Common myeloid progenitor, CD34-positive (primary cell): ENCODE results near the gene LGR6.
"Not testable (repeated sequence)": the region's sequence is repeated elsewhere in the genome, so short reads cannot be mapped to it uniquely, and the experiment has no call there.

ENCODE experiments used
- CTCF ChIA-PET: fragments of 350-600 bp; sonication (Branson Sonifier 250); formaldehyde crosslinking; loops from one replicate; lab custom pipeline; 2021; ENCODE audit warnings: antibody characterized with exemption; lab: Charles Lee
- POLR2A ChIA-PET: fragments of 350-600 bp; sonication (Branson Sonifier 250); formaldehyde crosslinking; loops from one replicate; lab custom pipeline; 2021; ENCODE audit warnings: antibody characterized with exemption; lab: Charles Lee
- DNase-seq, 3 donors: peaks; one replicate each; pipeline versions ENCODE4 v3.0.0 to v3.0.0-alpha.2; 2013
- H3K27ac ChIP-seq, 2 experiments: 1 replicate in 1 of 2; 2 replicates in 1 of 2; pipeline ENCODE4 v1.7.0; 2013; ENCODE audit warnings: inconsistent platforms in 2 of 2, low read length in 2 of 2, mild to moderate bottlenecking in 2 of 2, low read depth in 1 of 2, moderate library complexity in 1 of 2; ENCODE audit not compliant: severe bottlenecking in 2 of 2, insufficient read depth in 1 of 2, poor library complexity in 1 of 2
- H3K27me3 ChIP-seq, 5 experiments: replicated peaks in 2 of 5; 1 replicate in 3 of 5; 2 replicates in 2 of 5; pipeline versions ENCODE4 v1.6.1 to v1.7.0; 2013; ENCODE audit warnings: low read length in 4 of 5, mild to moderate bottlenecking in 2 of 5, moderate library complexity in 2 of 5, inconsistent platforms in 1 of 5; ENCODE audit not compliant: insufficient read depth in 5 of 5, control insufficient read depth in 4 of 5
- H3K36me3 ChIP-seq, 4 experiments: 1 replicate in 2 of 4; 2 replicates in 2 of 4; pipeline versions ENCODE4 v1.6.1 to v1.7.0; 2013; ENCODE audit warnings: low read length in 3 of 4, control low read depth in 1 of 4, mild to moderate bottlenecking in 1 of 4; ENCODE audit not compliant: control insufficient read depth in 4 of 4, insufficient read depth in 4 of 4
- H3K4me1 ChIP-seq, 4 experiments: 1 replicate in 3 of 4; 2 replicates in 1 of 4; pipeline versions ENCODE4 v1.6.1 to v1.7.1; 2013; ENCODE audit warnings: low read length in 3 of 4, mild to moderate bottlenecking in 3 of 4, control low read depth in 1 of 4, inconsistent platforms in 1 of 4, moderate library complexity in 1 of 4; ENCODE audit not compliant: control insufficient read depth in 4 of 4, insufficient read depth in 4 of 4; ENCODE audit errors: control extremely low read depth in 1 of 4
- H3K4me3 ChIP-seq, 7 experiments: 1 replicate in 4 of 7; 2 replicates in 3 of 7; pipeline versions ENCODE4 v1.5.1 to v1.7.0; 2013; ENCODE audit warnings: mild to moderate bottlenecking in 7 of 7, low read length in 6 of 7, moderate library complexity in 6 of 7, inconsistent platforms in 2 of 7, low read depth in 2 of 7, control low read depth in 1 of 7; ENCODE audit not compliant: insufficient read depth in 4 of 7, control insufficient read depth in 1 of 7; ENCODE audit errors: extremely low read depth in 1 of 7
- H3K9me3 ChIP-seq, 5 experiments: 1 replicate in 4 of 5; 2 replicates in 1 of 5; pipeline versions ENCODE4 v1.6.1 to v1.7.1; 2013; ENCODE audit warnings: low read length in 4 of 5, mild to moderate bottlenecking in 2 of 5, inconsistent platforms in 1 of 5, low read depth in 1 of 5, moderate library complexity in 1 of 5; ENCODE audit not compliant: control insufficient read depth in 4 of 5, insufficient read depth in 2 of 5; ENCODE audit errors: control extremely low read depth in 1 of 5
- whole genome bisulfite sequencing: methylation state at CpG from one replicate; pipeline ENCODE4 v1.1.5; 2013; ENCODE audit not compliant: insufficient coverage; 5-methylcytosine and 5-hydroxymethylcytosine counted together

LGR6 gene

GRCh38 chr1:202237052-202237451 lies 43.5 kb downstream of the LGR6 start:
- peak; percentile 50 to 65 (median 65) for DNase-seq
- Histone ChIP-seq H3K27ac (no peak overlapping the region), H3K36me3 (no peaks in the 10 kb centered on the region), H3K27me3 (peaks cover 0 to 9% (median 0%) of the 10 kb centered on the region in 5 experiments), H3K4me3 (no peak overlapping the region), H3K4me1 (peaks cover 0 to 16% (median 13%) of the 10 kb centered on the region in 4 experiments), H3K9me3 (no peaks in the 10 kb centered on the region)
- POLR2A ChIA-PET: no interaction called here
- CTCF ChIA-PET: interaction anchor here (0.8 to 2.8 kb wide), 15 partner anchors 11 to 82 kb away, joined by 3 to 14 read pairs (median 3); no protein-coding TSS in a partner anchor
- 66% methylated on average over 4 of the region's 8 CpGs for WGBS

- Histone ChIP-seq H3K9me3 (no peaks in the 10 kb centered on the region), H3K4me3 (no peak overlapping the region), H3K4me1 (peaks cover 0 to 19% (median 13%) of the 10 kb centered on the region in 4 experiments), H3K36me3 (no peaks in the 10 kb centered on the region), H3K27ac (no peak overlapping the region), H3K27me3 (peaks cover 0 to 8% (median 0%) of the 10 kb centered on the region in 5 experiments)
- WGBS: 96% methylated on average over 16 of the region's 22 CpGs
- POLR2A ChIA-PET: no interaction called here
- no peak for DNase-seq
- CTCF ChIA-PET: interaction anchor here (0.6 to 2.8 kb wide), 5 partner anchors 9 to 58 kb away, joined by 3 to 14 read pairs (median 4); no protein-coding TSS in a partner anchor
Observed at GRCh38 chr1:202238914-202239313, 45.3 kb downstream of the LGR6 start.

GRCh38 chr1:202240226-202240625 lies 46.6 kb downstream of the LGR6 start:
- H3K36me3 ChIP-seq, H3K9me3 ChIP-seq, POLR2A ChIA-PET, H3K4me3 ChIP-seq, H3K27me3 ChIP-seq, DNase-seq, H3K27ac ChIP-seq: not testable (repeated sequence)
- 92% methylated on average over 2 of the region's 3 CpGs for WGBS
- CTCF ChIA-PET: interaction anchor here (0.9 to 3.0 kb wide), 3 partner anchors 27 to 76 kb away, joined by 3 to 7 read pairs (median 6); no protein-coding TSS in a partner anchor
- H3K4me1 ChIP-seq: peaks cover 0 to 19% (median 13%) of the 10 kb centered on the region in 4 experiments

DNA sequence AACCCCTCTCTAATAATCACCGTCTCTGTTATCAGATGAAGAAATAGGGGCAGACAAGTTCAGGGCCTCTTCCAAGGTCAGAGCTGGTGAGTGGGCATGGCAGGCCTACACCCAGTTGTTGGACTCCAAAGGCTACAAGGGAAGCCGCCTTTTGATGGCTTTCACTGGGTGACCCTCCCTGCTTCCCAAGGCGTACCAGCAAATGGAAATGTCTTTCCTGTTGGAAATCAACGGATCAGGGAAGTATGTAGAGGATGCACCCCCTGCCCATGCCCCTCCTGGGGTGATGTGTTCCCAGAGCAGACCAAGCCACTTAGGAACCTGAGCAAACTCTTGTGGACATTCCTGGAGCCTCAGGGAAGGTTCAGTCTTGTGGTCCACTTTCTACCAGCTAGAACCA lies 47.4 kb downstream of the LGR6 start:
- no peaks in the 10 kb centered on the region for H3K9me3 ChIP-seq
- H3K27me3 ChIP-seq: peaks cover 0 to 5% (median 0%) of the 10 kb centered on the region in 5 experiments
- no peak overlapping the region for H3K27ac ChIP-seq
- CTCF ChIA-PET: interaction anchor here (0.7 to 3.0 kb wide), 4 partner anchors 10 to 202 kb away, joined by 3 to 7 read pairs (median 6); no protein-coding TSS in a partner anchor
- peak overlapping the region in 3 of 7 experiments; percentile 14 to 53 (median 30) for H3K4me3 ChIP-seq
- H3K36me3 ChIP-seq: no peaks in the 10 kb centered on the region
- POLR2A ChIA-PET: no interaction called here
- peaks cover 0 to 19% (median 13%) of the 10 kb centered on the region in 4 experiments for H3K4me1 ChIP-seq
- WGBS: 100% methylated on average over 3 of the region's 4 CpGs
- no peak for DNase-seq

- ChIA-PET POLR2A (no interaction called here), CTCF (interaction anchor here (0.7 to 3.0 kb wide), 7 partner anchors 10 to 201 kb away, joined by 3 to 7 read pairs (median 4); no protein-coding TSS in a partner anchor)
- Histone ChIP-seq H3K4me3 (peak overlapping the region in 4 of 7 experiments; percentile 0 to 53 (median 22)), H3K36me3 (no peaks in the 10 kb centered on the region), H3K27ac (no peak overlapping the region), H3K27me3 (peaks cover 0 to 5% (median 0%) of the 10 kb centered on the region in 5 experiments), H3K4me1 (peaks cover 0 to 19% (median 13%) of the 10 kb centered on the region in 4 experiments), H3K9me3 (no peaks in the 10 kb centered on the region)
- WGBS: 0% methylated on average over 4 of the region's 6 CpGs
- peak in 2 of 3 donors; percentile 51 to 62 for DNase-seq
Observed at GRCh38 chr1:202241376-202242079, 47.9 kb downstream of the LGR6 start.

DNA sequence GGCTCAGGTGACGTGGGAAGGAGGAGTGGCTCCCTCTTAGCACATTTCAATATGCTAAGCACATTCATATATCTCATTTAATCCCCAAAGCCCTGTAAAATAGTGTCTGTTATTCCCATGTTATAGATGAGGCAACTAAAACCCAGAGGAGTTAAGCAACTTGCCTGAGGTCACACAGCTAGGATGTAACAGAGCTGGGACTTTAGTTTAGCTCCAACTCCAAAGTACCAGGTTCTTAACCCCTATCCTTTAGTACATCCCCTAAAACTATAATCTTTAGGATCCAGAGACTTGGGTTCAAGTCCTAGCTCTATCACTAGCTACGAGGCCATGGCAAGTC lies 48.5 kb downstream of the LGR6 start:
- Histone ChIP-seq H3K9me3 (no peaks in the 10 kb centered on the region), H3K4me3 (peak overlapping the region in 1 of 7 experiments; percentile 53), H3K27ac (no peak overlapping the region), H3K4me1 (peaks cover 0 to 19% (median 13%) of the 10 kb centered on the region in 4 experiments), H3K36me3 (no peaks in the 10 kb centered on the region), H3K27me3 (peaks cover 0 to 5% (median 0%) of the 10 kb centered on the region in 5 experiments)
- no peak for DNase-seq
- ChIA-PET CTCF (interaction anchor here (1.1 to 3.0 kb wide), 7 partner anchors 9 to 62 kb away, joined by 3 to 7 read pairs (median 4); no protein-coding TSS in a partner anchor), POLR2A (no interaction called here)
- 63% methylated on average over 1 of the region's 2 CpGs for WGBS

DNA sequence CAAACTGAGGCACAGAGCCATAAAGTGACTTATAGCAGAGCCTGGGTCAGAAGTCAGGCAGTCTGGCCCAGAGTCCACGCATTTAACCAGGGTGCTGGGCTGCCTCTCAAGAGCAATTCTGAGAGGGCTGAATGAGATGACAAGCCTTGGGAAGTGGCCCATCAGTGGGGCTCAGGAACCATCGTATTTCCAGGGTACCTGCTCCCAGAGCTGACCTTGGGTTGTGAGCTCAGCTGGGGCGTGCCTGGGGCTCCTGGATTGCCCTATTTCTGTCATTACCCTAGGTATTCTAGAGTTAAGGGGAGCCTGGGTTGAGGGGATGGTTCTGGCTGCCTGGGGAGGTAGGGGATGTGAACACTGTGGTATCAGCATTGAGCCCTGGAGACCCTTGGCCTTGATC lies 49.4 kb downstream of the LGR6 start:
- Histone ChIP-seq H3K27me3 (peaks cover 0 to 2% (median 0%) of the 10 kb centered on the region in 5 experiments), H3K4me3 (no peak overlapping the region), H3K4me1 (peaks cover 0 to 19% (median 13%) of the 10 kb centered on the region in 4 experiments), H3K36me3 (no peaks in the 10 kb centered on the region), H3K27ac (no peak overlapping the region), H3K9me3 (no peaks in the 10 kb centered on the region)
- no peak for DNase-seq
- CTCF ChIA-PET: interaction anchor here (0.7 to 1.3 kb wide), 4 partner anchors 34 to 66 kb away, joined by 3 to 4 read pairs (median 3); no protein-coding TSS in a partner anchor
- POLR2A ChIA-PET: no interaction called here
- 94% methylated on average over 2 of the region's 3 CpGs for WGBS
